HepG2 (cell line): Measurements from ENCODE around the gene CEBPB. TPM values are rescaled to one million over a fixed set of nuclear protein-coding genes. Genes with fewer than 3 reads are reported as not detected.
A peak's percentile ranks its signal among the peaks of the same experiment; 100 is the strongest.

Experiments used
- CERS6 ChIP-seq: sonication (generic); formaldehyde crosslinking; IDR thresholded peaks from 2 replicates; pipeline ENCODE4 v1.5.0; 2020; ENCODE audit warnings: missing genetic modification reagents
- DMTF1 ChIP-seq: sonication (generic); formaldehyde crosslinking; IDR thresholded peaks from 2 replicates; pipeline ENCODE4 v1.4.0; 2020; ENCODE audit warnings: mild to moderate bottlenecking, missing genetic modification reagents
- MNT ChIP-seq: fragments of 450-650 bp; IDR thresholded peaks from 2 replicates; pipeline ENCODE4 v1.6.1; 2016
- RARG ChIP-seq: sonication (generic); formaldehyde crosslinking; IDR thresholded peaks from 2 replicates; pipeline ENCODE4 v1.4.0; 2020; ENCODE audit warnings: low read depth, mild to moderate bottlenecking, missing genetic modification reagents
- RFX3 ChIP-seq: IDR thresholded peaks from 2 replicates; pipeline ENCODE4 v1.6.1; 2016; ENCODE audit warnings: missing biosample characterization, missing genetic modification reagents
- SIX1 ChIP-seq: sonication (generic); formaldehyde crosslinking; IDR thresholded peaks from 2 replicates; pipeline ENCODE4 v1.4.0; 2020; ENCODE audit warnings: missing genetic modification reagents, borderline replicate concordance
- SNAPC5 ChIP-seq: sonication (generic); formaldehyde crosslinking; IDR thresholded peaks from 2 replicates; pipeline ENCODE4 v1.8.1; 2023; ENCODE audit warnings: mild to moderate bottlenecking, missing genetic modification reagents, borderline replicate concordance
- SRF ChIP-seq: IDR thresholded peaks from 2 replicates; pipeline ENCODE4 v1.6.1; 2011; ENCODE audit warnings: mild to moderate bottlenecking, low read depth, low read length, moderate library complexity
- SRSF9 ChIP-seq: fragments of 200-400 bp; formaldehyde crosslinking; IDR thresholded peaks from 2 replicates; pipeline ENCODE4 v1.6.1; 2018; ENCODE audit warnings: borderline replicate concordance, mild to moderate bottlenecking, low read depth, low read length; ENCODE audit not compliant: insufficient read depth, poor library complexity, severe bottlenecking
- TBL1XR1 ChIP-seq: fragments of 150-350 bp; IDR thresholded peaks from 2 replicates; pipeline ENCODE4 v1.6.1; 2014; ENCODE audit warnings: borderline replicate concordance, low read length; ENCODE audit not compliant: partially characterized antibody
- ZBTB43 ChIP-seq: sonication (generic); formaldehyde crosslinking; conservative IDR thresholded peaks from 2 replicates; pipeline ENCODE4 v1.4.0; 2020; ENCODE audit warnings: missing genetic modification reagents
- ZBTB7A ChIP-seq: sonication (generic); formaldehyde crosslinking; IDR thresholded peaks from 2 replicates; pipeline ENCODE4 v1.8.0; 2022; ENCODE audit warnings: mild to moderate bottlenecking, missing genetic modification reagents
- ZFX ChIP-seq: sonication (generic); formaldehyde crosslinking; IDR thresholded peaks from 2 replicates; pipeline ENCODE4 v1.4.0; 2020; ENCODE audit warnings: mild to moderate bottlenecking, low read depth, missing genetic modification reagents, moderate library complexity
- ZNF292 ChIP-seq: sonication (generic); formaldehyde crosslinking; IDR thresholded peaks from 2 replicates; pipeline ENCODE4 v1.8.1; 2022; ENCODE audit warnings: mild to moderate bottlenecking, low read depth, missing genetic modification reagents, borderline replicate concordance
- ZNF296 ChIP-seq: sonication (generic); formaldehyde crosslinking; conservative IDR thresholded peaks from 2 replicates; pipeline ENCODE4 v1.5.0; 2020; ENCODE audit warnings: mild to moderate bottlenecking, missing genetic modification reagents
- ZNF329 ChIP-seq: sonication (generic); formaldehyde crosslinking; IDR thresholded peaks from 2 replicates; pipeline ENCODE4 v1.9.0; 2021; ENCODE audit warnings: low read depth, mild to moderate bottlenecking, missing genetic modification reagents
- ZNF720 ChIP-seq: sonication (generic); formaldehyde crosslinking; IDR thresholded peaks from 2 replicates; pipeline ENCODE4 v1.4.0; 2020; ENCODE audit warnings: missing genetic modification reagents
- polyA plus RNA-seq, 8 experiments: library from polyadenylated mRNA; depleted of rRNA in 3 of 8; stranded (reverse) in 7 of 8; unstranded in 1 of 8; fragments of >200 nt; fragmentation: Illumina TruSeq in 4 of 8; extraction: Trizol in 4 of 8; gene quantifications; 2 replicates each; pipeline versions ENCODE4 v1.2.1 to v1.2.3, GENCODE V29; 2011 to 2016; ENCODE audit warnings: low read depth in 4 of 8, missing spikeins in 1 of 8, mixed read lengths in 1 of 8; ENCODE audit not compliant: insufficient read depth in 1 of 8
- total RNA-seq, 5 experiments: library from RNA; depleted of rRNA; stranded (reverse); fragments of >200 nt; fragmentation: Illumina TruSeq; extraction: Trizol; gene quantifications; 2 replicates each; pipeline ENCODE4 v1.2.3, GENCODE V29; 2016; ENCODE audit warnings: low read depth in 1 of 5
- TF ChIP-seq, protein P1 (sequence below): sonication (generic); formaldehyde crosslinking; IDR thresholded peaks from 2 replicates; pipeline ENCODE4 v1.5.0; 2020; ENCODE audit warnings: missing genetic modification reagents
- TF ChIP-seq, protein P2 (sequence below): sonication (generic); formaldehyde crosslinking; IDR thresholded peaks from 2 replicates; pipeline ENCODE4 v1.4.0; 2020; ENCODE audit warnings: missing genetic modification reagents

The CEBPB gene
- total and polyA plus RNA-seq, 2 of the 13 experiments (the other 11 are each of a cell fraction or from before 2014, with no cell fraction given), result 18.5 to 28.2 TPM

- no peak; the same call in 1 of the 2 replicates for TF ChIP-seq SNAPC5 (CRISPR knock-in tag)
- TF ChIP-seq ZBTB7A (CRISPR knock-in tag), result peak; percentile 100
- TF ChIP-seq, protein P1, sequence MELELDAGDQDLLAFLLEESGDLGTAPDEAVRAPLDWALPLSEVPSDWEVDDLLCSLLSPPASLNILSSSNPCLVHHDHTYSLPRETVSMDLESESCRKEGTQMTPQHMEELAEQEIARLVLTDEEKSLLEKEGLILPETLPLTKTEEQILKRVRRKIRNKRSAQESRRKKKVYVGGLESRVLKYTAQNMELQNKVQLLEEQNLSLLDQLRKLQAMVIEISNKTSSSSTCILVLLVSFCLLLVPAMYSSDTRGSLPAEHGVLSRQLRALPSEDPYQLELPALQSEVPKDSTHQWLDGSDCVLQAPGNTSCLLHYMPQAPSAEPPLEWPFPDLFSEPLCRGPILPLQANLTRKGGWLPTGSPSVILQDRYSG (CRISPR knock-in tag), result peak; percentile 34; the same call in 1 of the 2 replicates
- TF ChIP-seq SRSF9, result no peak
- peak; percentile 69; the same call in 1 of the 2 replicates for TF ChIP-seq ZBTB43 (CRISPR knock-in tag)
- TF ChIP-seq MNT, result no peak
- TF ChIP-seq SRF, result 0 out of 2 replicates have a peak, but pooled peaks have one; percentile 29
- peak; percentile 100 for TF ChIP-seq ZNF292 (CRISPR knock-in tag)
- peak; percentile 87; the same call in 1 of the 2 replicates for TF ChIP-seq ZFX (CRISPR knock-in tag)
- TF ChIP-seq RARG (CRISPR knock-in tag), result peak; percentile 76; the same call in 1 of the 2 replicates
- peak; percentile 97 for TF ChIP-seq ZNF296 (CRISPR knock-in tag)
- peak; percentile 81; the same call in 1 of the 2 replicates for TF ChIP-seq ZNF720
- TF ChIP-seq ZNF329 (CRISPR knock-in tag), result peak; percentile 68; the same call in 1 of the 2 replicates
- TF ChIP-seq DMTF1 (CRISPR knock-in tag), result no peak
- no peak for TF ChIP-seq CERS6 (CRISPR knock-in tag)
- peak; percentile 67; the same call in 1 of the 2 replicates for TF ChIP-seq SIX1
- TF ChIP-seq RFX3, result no peak
- TF ChIP-seq TBL1XR1, result peak; percentile 79
- TF ChIP-seq, protein P2, sequence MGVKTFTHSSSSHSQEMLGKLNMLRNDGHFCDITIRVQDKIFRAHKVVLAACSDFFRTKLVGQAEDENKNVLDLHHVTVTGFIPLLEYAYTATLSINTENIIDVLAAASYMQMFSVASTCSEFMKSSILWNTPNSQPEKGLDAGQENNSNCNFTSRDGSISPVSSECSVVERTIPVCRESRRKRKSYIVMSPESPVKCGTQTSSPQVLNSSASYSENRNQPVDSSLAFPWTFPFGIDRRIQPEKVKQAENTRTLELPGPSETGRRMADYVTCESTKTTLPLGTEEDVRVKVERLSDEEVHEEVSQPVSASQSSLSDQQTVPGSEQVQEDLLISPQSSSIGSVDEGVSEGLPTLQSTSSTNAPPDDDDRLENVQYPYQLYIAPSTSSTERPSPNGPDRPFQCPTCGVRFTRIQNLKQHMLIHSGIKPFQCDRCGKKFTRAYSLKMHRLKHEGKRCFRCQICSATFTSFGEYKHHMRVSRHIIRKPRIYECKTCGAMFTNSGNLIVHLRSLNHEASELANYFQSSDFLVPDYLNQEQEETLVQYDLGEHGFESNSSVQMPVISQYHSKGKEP (CRISPR knock-in tag), result no peak
Measured at GRCh38 chr20:50188879-50189680, 1.6 kb upstream of the CEBPB start (continued).
